PC-9 (cell line): Measurements from ENCODE around the gene DGKD.

Source experiments
- EZH2 ChIP-seq: fragments of 200-600 bp; sonication (generic); IDR thresholded peaks from 2 replicates; pipeline ENCODE4 v1.8.0; 2017; ENCODE audit warnings: antibody characterized with exemption, low read depth
- TF ChIP-seq, protein P1 (sequence below): fragments of 200-600 bp; sonication (generic); conservative IDR thresholded peaks from 2 replicates; pipeline ENCODE4 v1.6.1; 2017; ENCODE audit warnings: mixed run types, antibody characterized with exemption, mild to moderate bottlenecking, moderate library complexity

- TF ChIP-seq, protein P1, sequence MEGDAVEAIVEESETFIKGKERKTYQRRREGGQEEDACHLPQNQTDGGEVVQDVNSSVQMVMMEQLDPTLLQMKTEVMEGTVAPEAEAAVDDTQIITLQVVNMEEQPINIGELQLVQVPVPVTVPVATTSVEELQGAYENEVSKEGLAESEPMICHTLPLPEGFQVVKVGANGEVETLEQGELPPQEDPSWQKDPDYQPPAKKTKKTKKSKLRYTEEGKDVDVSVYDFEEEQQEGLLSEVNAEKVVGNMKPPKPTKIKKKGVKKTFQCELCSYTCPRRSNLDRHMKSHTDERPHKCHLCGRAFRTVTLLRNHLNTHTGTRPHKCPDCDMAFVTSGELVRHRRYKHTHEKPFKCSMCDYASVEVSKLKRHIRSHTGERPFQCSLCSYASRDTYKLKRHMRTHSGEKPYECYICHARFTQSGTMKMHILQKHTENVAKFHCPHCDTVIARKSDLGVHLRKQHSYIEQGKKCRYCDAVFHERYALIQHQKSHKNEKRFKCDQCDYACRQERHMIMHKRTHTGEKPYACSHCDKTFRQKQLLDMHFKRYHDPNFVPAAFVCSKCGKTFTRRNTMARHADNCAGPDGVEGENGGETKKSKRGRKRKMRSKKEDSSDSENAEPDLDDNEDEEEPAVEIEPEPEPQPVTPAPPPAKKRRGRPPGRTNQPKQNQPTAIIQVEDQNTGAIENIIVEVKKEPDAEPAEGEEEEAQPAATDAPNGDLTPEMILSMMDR = no peak
- TF ChIP-seq EZH2 = no peak
Measured at GRCh38 chr2:233413046-233413445, 58.8 kb downstream of the DGKD start.
